GM21786 (cell line): ENCODE data around the gene SLC23A3.

Source experiments
- ATAC-seq: cut with Tn5 transposase; IDR thresholded peaks from one replicate; pipeline ENCODE4 v1.9.1; 2021; ENCODE audit not compliant: unreplicated experiment

SLC23A3 gene

DNA sequence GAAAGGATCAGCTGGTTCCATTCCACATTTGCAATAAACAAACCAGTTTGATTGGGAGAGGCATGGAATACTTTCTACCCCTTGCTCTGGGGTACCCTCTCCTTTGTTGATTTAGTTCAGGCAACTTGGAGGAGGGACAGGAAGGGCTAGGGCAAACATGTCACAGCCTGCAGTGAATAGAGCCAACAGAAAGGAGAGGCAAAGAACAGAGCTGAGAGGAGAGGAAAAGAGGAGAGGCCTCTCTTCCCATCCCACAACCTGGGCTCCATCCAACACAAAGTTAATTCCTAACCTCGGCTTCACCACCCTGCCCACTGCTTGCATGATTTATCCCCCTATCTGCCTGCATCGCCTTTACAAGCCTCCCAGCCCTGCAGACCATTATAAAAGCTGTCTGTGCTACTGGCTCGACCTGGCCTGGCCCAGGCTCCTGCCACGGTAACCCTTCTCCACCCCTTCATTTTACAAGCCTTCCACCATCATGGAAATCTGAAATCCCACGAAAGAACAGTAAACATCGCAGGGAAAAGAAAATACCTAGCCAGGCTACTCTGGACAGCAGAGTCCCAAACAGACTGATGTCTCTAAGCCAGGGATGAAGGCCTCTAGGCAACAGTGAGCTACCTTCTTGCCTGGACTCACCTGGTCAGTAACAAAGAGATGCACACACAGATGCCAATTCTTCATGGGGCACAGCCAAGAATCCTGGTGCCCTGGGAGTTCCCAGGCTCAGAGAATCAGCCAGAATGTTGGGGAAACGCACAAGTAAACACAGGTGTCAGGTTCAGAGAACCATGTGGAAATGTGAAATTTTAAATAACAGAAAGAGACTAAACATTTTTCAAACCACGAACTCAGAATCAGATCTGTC lies 52.8 kb downstream of the SLC23A3 start:
- ATAC-seq, result no peak

DNA sequence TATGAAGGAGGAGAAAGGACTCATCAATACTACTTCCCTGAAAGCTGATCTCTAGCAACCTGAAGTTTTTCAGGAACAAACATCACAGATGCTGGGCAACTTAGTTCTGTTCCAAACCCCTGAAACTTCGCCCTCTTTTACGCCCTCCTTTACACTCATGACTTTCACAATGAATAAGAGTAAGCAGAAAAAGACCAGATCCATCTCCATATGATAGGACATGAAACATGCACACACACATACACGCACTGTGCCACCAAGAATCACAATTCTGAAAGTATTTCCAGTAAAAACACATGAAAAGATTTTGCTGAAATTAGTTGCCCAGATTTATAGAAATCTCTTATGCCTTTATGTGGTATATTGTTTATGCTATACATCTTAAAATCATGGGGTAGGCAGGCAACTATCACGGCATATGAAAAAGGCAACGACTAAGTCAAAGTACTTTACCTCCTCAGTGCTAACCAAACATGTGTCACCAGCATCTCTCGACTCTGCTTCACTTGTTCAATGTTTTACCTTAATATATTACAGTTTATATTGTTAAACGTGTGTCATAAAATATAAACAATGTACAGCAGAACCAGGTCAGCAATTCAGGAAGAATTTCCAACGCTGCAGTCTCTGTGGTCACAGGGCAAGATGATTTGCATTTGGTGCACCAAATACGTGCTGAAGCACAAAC lies 57.0 kb downstream of the SLC23A3 start:
- no peak for ATAC-seq

DNA sequence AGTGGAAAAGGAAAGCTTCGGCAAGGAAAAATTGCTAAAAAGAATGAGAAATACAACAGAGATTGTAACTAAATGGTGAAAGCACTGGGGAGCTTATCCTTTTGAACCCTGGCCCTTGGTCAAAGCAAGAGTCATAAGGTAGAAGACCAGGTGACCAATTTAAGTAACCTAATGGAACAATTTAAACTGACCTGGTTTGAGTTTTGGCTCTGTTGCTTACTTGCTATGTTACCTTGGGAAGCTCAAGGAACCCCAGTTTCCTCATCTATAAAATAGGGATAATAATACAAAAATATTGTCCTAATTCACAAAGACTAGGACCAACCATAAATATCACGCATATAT lies 57.8 kb downstream of the SLC23A3 start:
- no peak for ATAC-seq
